ENCODE results near the gene DLGAP1. TPM values are rescaled to one million over a fixed set of nuclear protein-coding genes. Genes with fewer than 3 reads are reported as not detected.

DLGAP1 gene
- total RNA-seq, 1 experiment from 2014 or later: not detected

- TSS peak; percentile 67 for BruUV-seq (replicated peaks)
- peak overlapping the region; percentile 98 for H3K27ac Mint-ChIP-seq (ENCODE audit: low read depth, unreplicated experiment)
These were observed 861.0 kb downstream of the DLGAP1 start for GRCh38 chr18:3593904-3594759.

GRCh38 chr18:3593381-3593903 is 861.7 kb downstream of the DLGAP1 start:
- no peaks in the 10 kb centered on the region for H3K27me3 Mint-ChIP-seq (ENCODE audit: insufficient read depth, unreplicated experiment)
- peak overlapping the region; percentile 98 for H3K27ac Mint-ChIP-seq (ENCODE audit: low read depth, unreplicated experiment)
- CTCF ChIA-PET: interaction anchor here (0.6 to 6.4 kb wide), 18 partner anchors 8 to 329 kb away, joined by 3 to 76 read pairs (median 6); no protein-coding TSS in a partner anchor
- intact Hi-C loops (cut with micrococcal nuclease): loop anchor here (5.0 to 10.0 kb wide), 2 partner anchors 209 to 331 kb away; partner anchors contain the start of gene MYL12B
- H3K4me3 Mint-ChIP-seq (ENCODE audit: unreplicated experiment): peak overlapping the region; percentile 82
- peaks cover 12% of the 10 kb centered on the region for H3K36me3 Mint-ChIP-seq (ENCODE audit: insufficient read depth, unreplicated experiment)
- no peaks in the 10 kb centered on the region for H3K9me3 Mint-ChIP-seq (ENCODE audit: unreplicated experiment)
- peak; percentile 67 for DNase-seq (ENCODE audit: unreplicated experiment)
- POLR2A ChIA-PET: interaction anchor here (0.6 to 7.1 kb wide), 26 partner anchors 8 to 342 kb away, joined by 3 to 325 read pairs (median 8); partner anchors contain the start of genes MYL12B and TGIF1
- TF ChIP-seq CTCF (IDR thresholded peaks at IDR 0.05; ENCODE audit: unreplicated experiment): no peak
- TSS peak; percentile 47 for BruUV-seq (replicated peaks)
- peaks cover 40% of the 10 kb centered on the region for H3K4me1 Mint-ChIP-seq (ENCODE audit: insufficient read depth, unreplicated experiment)

More at GRCh38 chr18:3593904-3594759, 861.0 kb downstream of the DLGAP1 start:
- peak; percentile 80 for TF ChIP-seq CTCF (IDR thresholded peaks at IDR 0.05; ENCODE audit: unreplicated experiment)
- no peaks in the 10 kb centered on the region for H3K27me3 Mint-ChIP-seq (ENCODE audit: insufficient read depth, unreplicated experiment)
- H3K9me3 Mint-ChIP-seq (ENCODE audit: unreplicated experiment): no peaks in the 10 kb centered on the region
- H3K4me1 Mint-ChIP-seq (ENCODE audit: insufficient read depth, unreplicated experiment): peaks cover 40% of the 10 kb centered on the region
- POLR2A ChIA-PET: interaction anchor here (0.6 to 7.1 kb wide), 38 partner anchors 9 to 346 kb away, joined by 3 to 325 read pairs (median 5); partner anchors contain the start of genes MYL12A, MYL12B and TGIF1
- CTCF ChIA-PET: interaction anchor here (0.5 to 6.4 kb wide), 37 partner anchors 8 to 401 kb away, joined by 3 to 76 read pairs (median 4); no protein-coding TSS in a partner anchor
- H3K36me3 Mint-ChIP-seq (ENCODE audit: insufficient read depth, unreplicated experiment): peaks cover 12% of the 10 kb centered on the region
- intact Hi-C loops (cut with micrococcal nuclease): loop anchor here (1.0 to 10.0 kb wide), 7 partner anchors 31 to 332 kb away; partner anchors contain the start of gene MYL12B
- H3K4me3 Mint-ChIP-seq (ENCODE audit: unreplicated experiment): peak overlapping the region; percentile 82
- DNase-seq (ENCODE audit: unreplicated experiment): peak; percentile 96

- CTCF ChIA-PET: interaction anchor here (0.6 to 6.4 kb wide), 5 partner anchors 11 to 311 kb away, joined by 3 to 76 read pairs (median 6); no protein-coding TSS in a partner anchor
- no peaks in the 10 kb centered on the region for H3K27me3 Mint-ChIP-seq (ENCODE audit: insufficient read depth, unreplicated experiment)
- peak overlapping the region; percentile 82 for H3K4me3 Mint-ChIP-seq (ENCODE audit: unreplicated experiment)
- POLR2A ChIA-PET: interaction anchor here (1.3 to 7.1 kb wide), 12 partner anchors 13 to 327 kb away, joined by 4 to 325 read pairs (median 24); partner anchors contain the start of gene TGIF1
- H3K4me1 Mint-ChIP-seq (ENCODE audit: insufficient read depth, unreplicated experiment): peaks cover 40% of the 10 kb centered on the region
- DNase-seq (ENCODE audit: unreplicated experiment): no peak
- BruUV-seq (replicated peaks): no TSS peak
- intact Hi-C loops (cut with micrococcal nuclease): loop anchor here (5.0 to 10.0 kb wide), 2 partner anchors 208 to 331 kb away; partner anchors contain the start of gene MYL12B
- H3K27ac Mint-ChIP-seq (ENCODE audit: low read depth, unreplicated experiment): peak overlapping the region; percentile 98
- H3K36me3 Mint-ChIP-seq (ENCODE audit: insufficient read depth, unreplicated experiment): peaks cover 12% of the 10 kb centered on the region
- no peaks in the 10 kb centered on the region for H3K9me3 Mint-ChIP-seq (ENCODE audit: unreplicated experiment)
- no peak for TF ChIP-seq CTCF (IDR thresholded peaks at IDR 0.05; ENCODE audit: unreplicated experiment)
These were observed 862.2 kb downstream of the DLGAP1 start for GRCh38 chr18:3592864-3593263.
